ENCODE data around the gene FCGR1A.
"Not testable (repeated sequence)": the region's sequence is repeated elsewhere in the genome, so short reads cannot be mapped to it uniquely, and the experiment has no call there.

- TF ChIP-seq EZH2 (IDR thresholded peaks at IDR 0.05; ENCODE audit: low read length); CTCF (optimal IDR thresholded peaks at IDR 0.05 in 1 of 3, IDR thresholded peaks at IDR 0.05 in 1 of 3, conservative IDR thresholded peaks at IDR 0.05 in 1 of 3; ENCODE audit: extremely low read depth in 1 of 3, insufficient read depth in 2 of 3, low read length in 3 of 3): not testable (repeated sequence)
These were observed 50.6 kb downstream of the FCGR1A start for GRCh38 chr1:149833144-149833543.
